ENCODE results near the gene TRIM59. TPM values are rescaled to one million over a fixed set of nuclear protein-coding genes. Genes with fewer than 3 reads are reported as not detected.

TRIM59 gene
- total RNA-seq = under 1 TPM; 0.07 to 0.56 (median 0.31) TPM
- long read RNA-seq = 0 reads

GRCh38 chr3:160449636-160450598 is at the start of gene TRIM59:
Gene TRIM59, minus strand, starts transcription at chr3:160449786. Its CDS starts 10,603 bp downstream, at chr3:160439183.
- intact Hi-C loops (cut with DNase I) = no loop called here
- Histone ChIP-seq H3K36me3 (no peaks in the 10 kb centered on the region), H3K27ac (peak within 1 kb of the TSS in 1 of 3 donors; percentile 36), H3K4me1 (peaks cover 0 to 5% (median 0%) of the 10 kb centered on the region in 4 donors), H3K4me3 (peak within 1 kb of the TSS; percentile 32 to 55 (median 38)), H3K27me3 (no peaks in the 10 kb centered on the region), H3K9me3 (no peaks in the 10 kb centered on the region)
- 24% methylated on average over 19 of the region's 71 CpGs for WGBS (ENCODE audit: insufficient coverage, low coverage, low lambda C conversion rate, missing lambda C conversion rate)
- ATAC-seq = peak; percentile 93 to 97 (median 96)
- DNase-seq = peak; percentile 78 to 91 (median 89)
- TF ChIP-seq CTCF (IDR thresholded peaks at IDR 0.05) (no peak), POLR2A (IDR thresholded peaks at IDR 0.05) (peak; percentile 22)

GRCh38 chr3:160498202-160498601 is 48.6 kb upstream of the TRIM59 start:
- H3K4me3 ChIP-seq = no peak overlapping the region
- ATAC-seq (no peak), DNase-seq (no peak)
- H3K36me3 ChIP-seq = peaks cover 0 to 21% (median 11%) of the 10 kb centered on the region in 4 donors
- intact Hi-C loops (cut with DNase I) = no loop called here
- H3K27me3 ChIP-seq = no peaks in the 10 kb centered on the region
- H3K27ac ChIP-seq = no peak overlapping the region
- H3K9me3 ChIP-seq = no peaks in the 10 kb centered on the region
- no peaks in the 10 kb centered on the region for H3K4me1 ChIP-seq
- TF ChIP-seq POLR2A (IDR thresholded peaks at IDR 0.05) (no peak), CTCF (IDR thresholded peaks at IDR 0.05) (no peak)
- WGBS (ENCODE audit: insufficient coverage, low coverage, low lambda C conversion rate, missing lambda C conversion rate) = 100% methylated on average over 1 of the region's 1 CpG

- ATAC-seq (no peak), DNase-seq (no peak)
- TF ChIP-seq POLR2A (IDR thresholded peaks at IDR 0.05) = no peak
- no peak for TF ChIP-seq CTCF (IDR thresholded peaks at IDR 0.05)
- intact Hi-C loops (cut with DNase I) = no loop called here
- Histone ChIP-seq H3K27me3 (no peaks in the 10 kb centered on the region), H3K36me3 (no peaks in the 10 kb centered on the region), H3K4me3 (no peak overlapping the region), H3K4me1 (no peaks in the 10 kb centered on the region), H3K9me3 (no peaks in the 10 kb centered on the region), H3K27ac (no peak overlapping the region)
Observed at GRCh38 chr3:160490166-160490565, 40.6 kb upstream of the TRIM59 start.

- ATAC-seq (peak in 2 of 4 donors; percentile 48 to 49), DNase-seq (no peak)
- intact Hi-C loops (cut with DNase I) = no loop called here
- Histone ChIP-seq H3K27me3 (no peaks in the 10 kb centered on the region), H3K4me3 (peak overlapping the region in 2 of 3 donors; percentile 19 to 39), H3K4me1 (no peaks in the 10 kb centered on the region), H3K36me3 (no peaks in the 10 kb centered on the region), H3K9me3 (no peaks in the 10 kb centered on the region), H3K27ac (no peak overlapping the region)
- TF ChIP-seq POLR2A (IDR thresholded peaks at IDR 0.05) = no peak
- peak; percentile 37 to 68 (median 66) for TF ChIP-seq CTCF (IDR thresholded peaks at IDR 0.05)
- WGBS (ENCODE audit: insufficient coverage, low coverage, low lambda C conversion rate, missing lambda C conversion rate) = 3% methylated on average over 2 of the region's 2 CpGs
Observed at GRCh38 chr3:160486459-160486869, 36.9 kb upstream of the TRIM59 start.
